HG03280 (cell line): ENCODE results near the gene PLP1.
"Not testable (repeated sequence)": the region's sequence is repeated elsewhere in the genome, so short reads cannot be mapped to it uniquely, and the experiment has no call there.

Experiments used
- ATAC-seq: cut with Tn5 transposase; IDR thresholded peaks from one replicate; pipeline ENCODE4 v1.9.1; 2021; ENCODE audit warnings: mild to moderate bottlenecking, moderate library complexity; ENCODE audit not compliant: unreplicated experiment

PLP1 gene

GRCh38 chrX:103780336-103781061, 3.9 kb downstream of the PLP1 start:
- no peak for ATAC-seq

- ATAC-seq, result no peak
Measured at GRCh38 chrX:103781062-103781402, 4.4 kb downstream of the PLP1 start.

DNA sequence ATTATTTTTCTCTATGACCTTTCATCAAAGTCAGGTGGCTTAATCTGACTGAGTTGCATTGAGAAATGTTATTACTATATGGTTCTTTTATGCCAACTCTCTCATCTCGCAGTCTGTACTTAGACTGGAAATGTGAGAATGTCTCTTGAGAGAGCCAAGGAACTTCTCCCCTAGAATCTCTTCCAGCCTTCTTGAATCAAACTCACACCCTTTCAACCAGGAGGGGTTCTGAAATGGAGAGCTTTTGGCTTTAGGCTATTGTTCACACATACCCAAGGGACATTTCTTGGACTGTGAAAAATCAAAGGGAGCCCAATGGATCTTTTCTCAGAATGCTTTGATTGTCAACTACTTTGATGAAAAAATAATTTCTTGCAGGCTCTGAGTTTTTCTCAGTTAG, 5.1 kb downstream of the PLP1 start:
- no peak for ATAC-seq

DNA sequence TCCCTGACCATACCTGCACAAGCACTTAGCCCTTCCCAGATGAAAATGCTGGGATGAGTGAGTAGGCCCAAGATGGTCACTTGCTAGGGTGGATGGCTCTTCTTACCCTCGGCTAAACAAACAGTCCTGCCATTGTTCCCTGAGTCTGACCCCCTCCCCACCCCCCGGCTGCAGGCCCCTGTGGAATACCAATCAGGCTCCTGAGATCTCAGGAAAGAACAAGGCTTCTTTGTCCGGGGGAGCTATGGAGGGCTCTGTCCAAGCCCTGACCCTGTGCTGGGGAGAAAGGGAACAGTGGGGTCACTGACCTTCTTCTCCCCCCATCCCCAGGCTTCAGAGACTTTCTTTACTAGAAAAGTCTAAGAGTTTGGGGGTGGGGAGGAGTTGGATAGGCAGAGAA, 6.0 kb downstream of the PLP1 start:
- ATAC-seq, result no peak

DNA sequence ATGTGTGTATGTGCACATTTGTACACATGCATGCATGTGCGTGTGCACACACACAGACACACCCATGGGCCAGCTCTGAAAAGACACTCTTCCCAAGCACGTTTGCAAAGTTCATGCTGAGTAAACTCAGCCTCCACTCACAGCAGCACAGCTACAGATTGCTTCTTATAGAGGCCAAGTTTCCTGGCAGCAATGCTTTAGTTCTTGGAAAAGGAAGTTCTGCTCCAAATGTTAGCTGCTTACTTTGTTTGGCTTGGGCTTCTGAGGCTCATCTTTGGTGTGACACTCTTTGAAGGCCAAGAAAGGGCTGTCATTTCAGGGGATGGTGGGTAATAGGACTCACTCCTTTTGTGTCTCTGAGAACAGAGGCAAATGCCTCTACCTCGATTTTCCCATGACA, 6.6 kb downstream of the PLP1 start:
- ATAC-seq, result no peak

DNA sequence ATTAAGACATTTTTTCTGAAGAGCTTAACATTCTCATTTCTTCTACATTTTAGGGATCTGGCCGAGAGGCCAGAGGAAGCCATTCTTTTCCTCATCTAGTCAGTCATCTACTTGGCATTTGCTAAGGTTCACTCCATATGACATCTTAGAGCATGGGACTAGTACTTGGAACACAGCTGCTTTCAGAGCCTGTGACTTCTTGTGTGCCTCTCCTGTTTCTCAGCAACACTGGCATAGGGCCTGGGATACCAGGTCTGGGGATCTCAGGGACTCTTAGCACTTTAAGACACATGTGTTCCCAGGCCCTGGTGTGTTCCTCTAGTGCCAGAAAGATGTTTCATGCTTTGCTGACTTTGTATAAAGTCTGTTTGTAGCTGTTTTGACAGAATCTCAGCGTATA, 7.3 kb downstream of the PLP1 start:
- ATAC-seq, result no peak

DNA sequence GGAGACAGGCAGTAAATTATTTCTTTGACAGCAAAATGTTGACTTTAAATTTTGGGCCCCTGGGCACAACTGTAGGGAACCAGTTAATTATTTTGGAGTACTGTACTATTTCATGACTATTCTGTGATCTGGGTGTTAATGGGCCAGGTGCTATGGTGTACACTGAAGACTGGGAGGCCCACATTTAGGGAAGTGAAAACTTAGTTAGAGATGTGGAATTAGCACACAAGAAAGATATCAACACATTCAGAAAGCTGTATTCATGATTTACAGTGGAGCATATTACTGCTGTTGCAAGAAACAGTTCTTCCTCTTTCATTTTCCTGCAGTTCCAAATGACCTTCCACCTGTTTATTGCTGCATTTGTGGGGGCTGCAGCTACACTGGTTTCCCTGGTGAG, 12.4 kb downstream of the PLP1 start:
- ATAC-seq, result no peak

GRCh38 chrX:103791228-103791627, 14.6 kb downstream of the PLP1 start:
- ATAC-seq, result no peak

- ATAC-seq, result no peak
Measured at GRCh38 chrX:103791826-103792485, 15.3 kb downstream of the PLP1 start.

DNA sequence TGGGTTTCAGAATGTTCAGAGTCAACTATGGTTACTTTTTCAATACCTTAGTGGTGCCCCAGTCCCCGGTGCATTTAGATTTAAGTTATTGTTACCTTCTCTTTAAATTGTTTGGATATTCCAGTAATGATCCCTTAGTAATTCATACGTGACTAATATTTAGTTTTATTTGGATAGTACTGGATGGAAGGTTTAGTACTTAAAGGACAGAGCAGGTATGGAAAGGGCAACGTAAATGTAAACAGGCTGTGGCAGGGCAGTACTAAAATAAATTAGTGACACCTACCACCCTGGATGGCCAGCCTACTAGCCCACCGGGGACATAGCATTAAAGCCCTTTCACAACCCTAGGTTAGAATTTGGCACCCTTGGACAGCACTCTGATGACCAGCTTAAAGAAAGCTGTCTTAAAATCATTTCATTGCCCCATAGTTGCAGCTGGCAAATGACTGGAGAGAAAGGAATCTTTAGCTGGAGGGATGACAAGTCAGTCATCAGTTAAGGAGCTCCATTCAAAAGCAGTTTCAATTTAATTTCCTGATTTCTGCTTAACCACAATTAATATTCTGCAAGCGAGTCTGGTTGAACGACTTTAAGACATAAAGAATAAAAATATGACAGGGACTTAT, 16.4 kb downstream of the PLP1 start:
- no peak for ATAC-seq

DNA sequence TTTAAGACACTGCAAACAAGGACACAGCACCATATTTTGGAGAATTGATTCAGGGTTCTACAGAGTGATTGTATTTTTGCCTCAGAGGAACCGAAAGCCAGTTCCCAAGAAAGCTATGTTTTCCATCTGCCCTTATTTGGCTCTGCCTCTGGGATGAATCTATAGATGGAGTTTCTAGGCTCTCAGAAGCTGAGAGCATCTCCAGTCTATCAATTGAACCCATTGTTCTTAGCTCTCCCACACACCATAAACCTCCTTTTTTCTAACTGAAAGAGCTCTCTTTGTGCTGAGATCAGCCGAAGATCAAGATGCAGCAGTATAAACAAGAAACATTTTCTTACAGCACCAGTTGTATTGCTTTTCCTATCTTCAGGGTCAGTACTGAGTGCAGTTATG, 16.9 kb downstream of the PLP1 start:
- no peak for ATAC-seq

DNA sequence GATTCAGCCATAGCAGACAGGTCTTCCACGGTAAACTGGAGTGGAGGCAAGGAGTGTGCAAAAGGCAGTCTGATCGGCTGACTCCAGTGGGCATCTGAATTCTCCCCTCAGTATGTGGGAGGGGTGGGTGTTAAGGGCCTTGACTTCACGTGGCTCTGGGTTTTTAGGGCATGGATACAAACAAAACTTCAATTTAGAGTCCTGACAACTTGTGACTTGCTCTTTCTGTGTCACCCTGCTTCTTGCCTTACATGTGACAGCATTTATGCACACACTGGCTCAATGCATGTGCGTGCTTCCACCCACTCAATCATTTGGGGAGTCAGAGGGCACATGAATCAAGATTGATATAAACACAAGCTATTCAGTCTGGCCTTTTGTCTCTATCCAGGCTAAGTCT, 17.5 kb downstream of the PLP1 start:
- no peak for ATAC-seq

GRCh38 chrX:103797691-103798090, 21.1 kb downstream of the PLP1 start:
- ATAC-seq, result no peak

DNA sequence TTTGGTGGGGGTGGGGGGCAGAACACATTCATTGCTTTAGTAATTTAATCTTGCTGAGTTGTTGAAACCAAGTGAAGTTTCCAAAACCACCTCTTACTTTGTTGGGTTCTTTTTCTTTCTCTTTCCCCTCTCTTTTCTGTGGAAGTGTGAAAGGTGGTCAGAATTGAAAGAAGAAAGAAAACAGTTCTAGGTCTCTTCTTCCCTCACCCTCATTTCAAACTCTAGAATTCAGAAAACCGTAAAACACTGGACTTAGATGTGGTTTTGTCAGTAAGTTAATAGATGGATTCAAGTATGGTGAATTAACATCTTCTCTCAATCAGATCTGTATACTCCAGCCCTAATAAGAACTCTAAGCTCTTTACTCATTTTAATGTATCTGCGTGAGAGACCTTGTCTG, 23.7 kb downstream of the PLP1 start:
- no peak for ATAC-seq

GRCh38 chrX:103805860-103806259, 29.2 kb downstream of the PLP1 start:
- ATAC-seq, result no peak

DNA sequence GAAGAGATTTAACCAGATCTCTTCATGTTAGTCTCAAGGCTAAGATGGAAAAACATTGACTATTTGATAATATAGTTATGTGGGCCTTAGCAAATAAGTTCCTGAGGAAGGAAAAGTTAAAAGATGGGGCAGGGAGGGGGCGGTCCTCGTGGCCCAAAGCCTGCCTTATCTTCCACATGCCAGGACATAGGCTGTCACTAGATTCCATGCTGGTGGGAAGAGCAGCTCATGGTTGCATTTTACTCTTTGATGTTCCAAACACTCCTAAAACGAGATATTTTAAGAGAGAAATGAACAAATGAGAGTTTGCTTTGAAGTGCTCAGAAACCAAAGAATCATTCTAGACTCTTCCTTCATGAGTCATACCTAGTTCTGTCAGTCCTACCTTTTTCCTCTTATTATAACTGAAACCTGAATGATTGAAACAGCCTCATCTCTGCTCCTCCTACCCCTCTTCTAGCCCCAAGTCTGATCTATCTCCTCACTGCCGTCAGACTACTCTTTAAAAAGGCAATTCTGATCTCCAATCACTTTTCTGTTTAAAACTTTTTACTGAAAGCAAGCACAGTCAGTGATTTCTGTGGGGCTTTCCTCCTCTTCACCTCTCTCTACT, 30.3 kb downstream of the PLP1 start:
- no peak for ATAC-seq

DNA sequence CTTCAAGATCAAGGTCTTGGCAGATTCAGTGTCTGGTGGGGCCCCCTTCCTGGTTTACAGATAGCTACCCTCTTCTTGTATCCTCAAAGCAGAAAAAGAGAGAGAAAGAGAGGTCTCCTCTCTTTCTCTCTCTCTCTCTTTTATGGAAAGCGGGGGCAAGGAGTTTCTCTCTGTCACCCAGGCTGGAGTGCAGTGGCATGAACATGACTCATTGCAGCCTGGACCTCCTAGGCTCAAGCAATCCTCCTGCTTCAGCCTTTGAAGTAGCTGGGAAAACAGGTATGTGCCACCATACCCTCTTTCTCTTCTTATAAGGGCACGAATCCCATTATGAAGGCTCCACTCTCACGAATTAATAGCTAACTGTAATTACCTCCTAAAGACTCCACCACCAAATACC, 35.2 kb downstream of the PLP1 start:
- no peak for ATAC-seq

DNA sequence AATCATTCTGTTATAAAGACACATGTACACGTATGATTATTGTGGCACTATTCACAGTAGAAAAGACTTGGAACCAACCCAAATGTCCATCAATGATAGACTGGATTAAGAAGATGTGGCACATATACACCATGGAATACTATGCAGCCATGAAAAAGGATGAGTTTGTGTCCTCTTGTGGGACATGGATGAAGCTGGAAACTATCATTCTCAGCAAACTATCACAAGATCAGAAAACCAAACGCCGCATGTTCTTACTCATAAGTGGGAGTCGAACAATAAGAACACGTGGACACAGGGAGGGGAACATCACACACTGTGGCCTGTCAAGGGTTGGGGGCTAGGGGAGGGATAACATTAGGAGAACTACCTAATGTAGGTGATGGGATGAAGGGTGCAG, 40.5 kb downstream of the PLP1 start:
- ATAC-seq, result not testable (repeated sequence)

- ATAC-seq, result no peak
Measured at GRCh38 chrX:103817502-103817901, 40.9 kb downstream of the PLP1 start.

DNA sequence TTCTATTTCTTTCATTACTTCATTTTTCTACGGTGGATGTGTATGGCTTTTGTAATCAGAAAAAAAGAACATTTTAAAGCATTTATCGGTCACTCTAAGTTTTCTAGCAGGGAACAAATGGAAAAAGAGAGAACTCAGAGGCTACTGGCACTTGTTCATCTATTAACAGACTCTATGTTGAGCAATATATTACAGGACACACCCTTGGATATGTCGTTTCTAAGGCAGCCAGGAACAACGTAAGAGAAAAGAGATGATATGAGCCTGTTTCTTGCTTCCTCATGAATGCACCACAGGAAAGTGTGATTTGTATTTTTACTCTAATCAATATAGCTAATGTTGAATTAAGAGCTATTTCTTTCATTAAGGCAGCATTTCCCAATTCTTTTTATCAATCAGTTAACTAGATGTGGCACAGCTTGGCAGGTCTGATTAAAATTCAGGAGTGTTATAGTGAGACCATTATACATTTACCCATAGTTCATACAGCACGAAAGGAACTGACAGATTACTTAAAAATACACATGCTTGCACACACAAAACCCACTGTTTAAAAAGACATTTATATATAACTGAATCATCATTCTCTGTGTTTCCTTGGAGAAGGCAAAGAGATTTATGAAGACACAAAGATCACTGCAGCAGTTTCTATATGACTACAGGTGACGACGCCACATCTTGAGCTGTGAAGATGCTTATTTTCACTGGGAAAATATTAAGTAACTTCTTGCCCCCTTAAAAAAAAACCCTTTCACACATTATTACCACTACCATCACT, 42.4 kb downstream of the PLP1 start:
- ATAC-seq, result no peak

GRCh38 chrX:103820802-103821201, 44.2 kb downstream of the PLP1 start:
- not testable (repeated sequence) for ATAC-seq
